ENCODE measurements around the gene LSM14A.
"Not testable (repeated sequence)": the region's sequence is repeated elsewhere in the genome, so short reads cannot be mapped to it uniquely, and the experiment has no call there.

Gene LSM14A

GRCh38 chr19:34232566-34233481, 60.5 kb downstream of the LSM14A start:
- peak; percentile 47 for DNase-seq

- DNase-seq = no peak
Measured at GRCh38 chr19:34235425-34235940, 63.2 kb downstream of the LSM14A start.

- DNase-seq = no peak
Measured at GRCh38 chr19:34236035-34236987, 64.0 kb downstream of the LSM14A start.

GRCh38 chr19:34237283-34237682, 65.0 kb downstream of the LSM14A start:
- no peak for DNase-seq

- DNase-seq = no peak
Measured at GRCh38 chr19:34237939-34238338, 65.6 kb downstream of the LSM14A start.

GRCh38 chr19:34241513-34242337, 69.4 kb downstream of the LSM14A start:
- DNase-seq = peak; percentile 34

- DNase-seq = not testable (repeated sequence)
Measured at GRCh38 chr19:34243138-34243875, 71.0 kb downstream of the LSM14A start.

GRCh38 chr19:34243876-34244578, 71.7 kb downstream of the LSM14A start:
- DNase-seq = no peak

- DNase-seq = no peak
Measured at GRCh38 chr19:34244611-34245299, 72.5 kb downstream of the LSM14A start.

- DNase-seq = no peak
Measured at GRCh38 chr19:34246340-34246739, 74.0 kb downstream of the LSM14A start.

GRCh38 chr19:34248941-34249340, 76.6 kb downstream of the LSM14A start:
- no peak for DNase-seq

GRCh38 chr19:34253167-34253566, 80.9 kb downstream of the LSM14A start:
- DNase-seq = not testable (repeated sequence)

GRCh38 chr19:34253681-34254045, 81.4 kb downstream of the LSM14A start:
- DNase-seq = not testable (repeated sequence)

- DNase-seq = peak; percentile 94
Measured at GRCh38 chr19:34254046-34254697, 81.9 kb downstream of the LSM14A start, which contains the start of gene GARRE1. Gene GARRE1, plus strand, starts transcription at chr19:34254554. Its CDS starts 45,920 bp downstream, at chr19:34300474.

GRCh38 chr19:34254698-34255432, 82.6 kb downstream of the LSM14A start:
- DNase-seq = peak; percentile 60

- DNase-seq = no peak
Measured at GRCh38 chr19:34255546-34255945, 83.2 kb downstream of the LSM14A start.

- no peak for DNase-seq
Measured at GRCh38 chr19:34256835-34257558, 84.7 kb downstream of the LSM14A start.

- DNase-seq = no peak
Measured at GRCh38 chr19:34257559-34257924, 85.2 kb downstream of the LSM14A start.
